Lower leg skin (tissue), 3 donors: Measurements from ENCODE around the gene C22orf31.

Experiments used
- POLR2A ChIP-seq, 2 donors: fragments of 450-650 bp; IDR thresholded peaks; one replicate each; pipeline ENCODE4 v1.6.1; 2016 to 2017; ENCODE audit warnings: antibody characterized with exemption in 2 of 2, mild to moderate bottlenecking in 1 of 2, moderate library complexity in 1 of 2
- TF ChIP-seq, protein P1 (sequence below), 3 donors: fragments of 450-650 bp; IDR thresholded peaks; one replicate each; pipeline ENCODE4 v1.5.1; 2016; ENCODE audit warnings: antibody characterized with exemption in 3 of 3, mild to moderate bottlenecking in 3 of 3, moderate library complexity in 2 of 3

DNA sequence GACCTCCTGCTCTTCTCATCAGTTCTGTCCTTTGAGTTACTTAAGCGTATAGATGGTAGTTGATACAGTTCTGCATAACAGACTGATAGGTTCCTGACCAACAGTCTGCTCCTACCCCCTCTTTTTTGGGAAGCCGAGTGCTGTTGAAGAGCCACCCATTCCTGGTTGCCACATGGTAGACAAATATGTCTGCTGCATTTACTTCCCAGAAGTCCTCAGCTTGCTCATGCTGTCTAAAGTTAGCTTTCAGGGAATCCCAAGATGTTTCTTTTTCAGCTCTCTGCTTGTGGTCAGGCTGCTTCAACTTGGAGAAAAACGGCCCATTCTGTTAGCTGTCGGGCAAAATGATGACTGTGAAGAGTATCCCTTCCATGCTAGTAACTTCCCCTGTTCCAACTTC is 48.7 kb downstream of the C22orf31 start:
- TF ChIP-seq, protein P1, sequence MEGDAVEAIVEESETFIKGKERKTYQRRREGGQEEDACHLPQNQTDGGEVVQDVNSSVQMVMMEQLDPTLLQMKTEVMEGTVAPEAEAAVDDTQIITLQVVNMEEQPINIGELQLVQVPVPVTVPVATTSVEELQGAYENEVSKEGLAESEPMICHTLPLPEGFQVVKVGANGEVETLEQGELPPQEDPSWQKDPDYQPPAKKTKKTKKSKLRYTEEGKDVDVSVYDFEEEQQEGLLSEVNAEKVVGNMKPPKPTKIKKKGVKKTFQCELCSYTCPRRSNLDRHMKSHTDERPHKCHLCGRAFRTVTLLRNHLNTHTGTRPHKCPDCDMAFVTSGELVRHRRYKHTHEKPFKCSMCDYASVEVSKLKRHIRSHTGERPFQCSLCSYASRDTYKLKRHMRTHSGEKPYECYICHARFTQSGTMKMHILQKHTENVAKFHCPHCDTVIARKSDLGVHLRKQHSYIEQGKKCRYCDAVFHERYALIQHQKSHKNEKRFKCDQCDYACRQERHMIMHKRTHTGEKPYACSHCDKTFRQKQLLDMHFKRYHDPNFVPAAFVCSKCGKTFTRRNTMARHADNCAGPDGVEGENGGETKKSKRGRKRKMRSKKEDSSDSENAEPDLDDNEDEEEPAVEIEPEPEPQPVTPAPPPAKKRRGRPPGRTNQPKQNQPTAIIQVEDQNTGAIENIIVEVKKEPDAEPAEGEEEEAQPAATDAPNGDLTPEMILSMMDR (IDR thresholded peaks at IDR 0.05) = no peak
- TF ChIP-seq POLR2A (IDR thresholded peaks at IDR 0.05) = no peak
